WTC11 (cell line): ENCODE measurements around the gene CFAP298. TPM values are rescaled to one million over a fixed set of nuclear protein-coding genes. Genes with fewer than 3 reads are reported as not detected.
"Not testable (repeated sequence)": the region's sequence is repeated elsewhere in the genome, so short reads cannot be mapped to it uniquely, and the experiment has no call there.

Source experiments
- ATAC-seq: fragments of 200-7000 bp; cut with Tn5 transposase; 2 replicates; pipeline ENCODE4 v1.10.0; 2021; ENCODE audit warnings: mild to moderate bottlenecking, moderate library complexity
- CTCF ChIA-PET: fragments of 300-600 bp; sonication (Branson Sonifier 250); formaldehyde crosslinking; loops from one replicate; lab custom pipeline; 2021; ENCODE audit warnings: antibody characterized with exemption; lab: Charles Lee
- POLR2A ChIA-PET: fragments of 350-600 bp; sonication (Branson Sonifier 250); formaldehyde crosslinking; loops from one replicate; lab custom pipeline; 2021; ENCODE audit warnings: antibody characterized with exemption; lab: Charles Lee
- DNase-seq: peaks from one replicate; pipeline ENCODE4 v3.0.0; 2021; ENCODE audit warnings: low spot score
- H3K27ac Mint-ChIP-seq: 2 replicates; pipeline ENCODE4 v1.8.0; 2021; ENCODE audit warnings: mixed read lengths
- H3K27me3 Mint-ChIP-seq: 2 replicates; pipeline ENCODE4 v1.8.0; 2021; ENCODE audit warnings: low read depth, mild to moderate bottlenecking, moderate library complexity, mixed read lengths
- H3K36me3 Mint-ChIP-seq: 2 replicates; pipeline ENCODE4 v1.8.0; 2021; ENCODE audit warnings: mixed read lengths
- H3K4me1 Mint-ChIP-seq: 2 replicates; pipeline ENCODE4 v1.8.0; 2022; ENCODE audit warnings: mixed read lengths
- H3K4me3 Mint-ChIP-seq: 2 replicates; pipeline ENCODE4 v1.8.0; 2021; ENCODE audit warnings: mild to moderate bottlenecking, moderate library complexity, mixed read lengths
- H3K9me3 Mint-ChIP-seq: 2 replicates; pipeline ENCODE4 v1.8.0; 2021; ENCODE audit warnings: mixed read lengths
- ATF6 ChIP-seq: sonication (generic); formaldehyde crosslinking; IDR thresholded peaks from 2 replicates; pipeline ENCODE4 v1.8.1; 2023; ENCODE audit warnings: mild to moderate bottlenecking, missing genetic modification reagents
- CTCF ChIP-seq: fragments of 200-600 bp; IDR thresholded peaks from 2 replicates; pipeline ENCODE4 v1.8.0; 2022; ENCODE audit warnings: antibody characterized with exemption
- E2F1 ChIP-seq: sonication (generic); formaldehyde crosslinking; IDR thresholded peaks from 2 replicates; pipeline ENCODE4 v1.8.0; 2022; ENCODE audit warnings: mild to moderate bottlenecking, missing genetic modification reagents
- ERG ChIP-seq: fragments of 250-450 bp; sonication (Bioruptor Pico); IDR thresholded peaks from 2 replicates; pipeline ENCODE4 v1.8.0; 2021; ENCODE audit warnings: mild to moderate bottlenecking
- HMGXB4 ChIP-seq: sonication (generic); formaldehyde crosslinking; IDR thresholded peaks from 2 replicates; pipeline ENCODE4 v1.8.1; 2023; ENCODE audit warnings: mild to moderate bottlenecking, moderate library complexity, missing genetic modification reagents
- MLX ChIP-seq: sonication (generic); formaldehyde crosslinking; IDR thresholded peaks from 2 replicates; pipeline ENCODE4 v1.8.1; 2023; ENCODE audit warnings: mild to moderate bottlenecking, missing genetic modification reagents, moderate library complexity
- PREB ChIP-seq: sonication (generic); formaldehyde crosslinking; IDR thresholded peaks from 2 replicates; pipeline ENCODE4 v1.8.1; 2022; ENCODE audit warnings: mild to moderate bottlenecking, missing genetic modification reagents, moderate library complexity, borderline replicate concordance
- RORB ChIP-seq: fragments of 250-450 bp; sonication (Bioruptor Pico); IDR thresholded peaks from 2 replicates; pipeline ENCODE4 v1.9.0; 2021; ENCODE audit warnings: mild to moderate bottlenecking
- SOX15 ChIP-seq: fragments of 250-450 bp; sonication (Bioruptor Pico); IDR thresholded peaks from 2 replicates; pipeline ENCODE4 v1.9.0; 2021; ENCODE audit warnings: mild to moderate bottlenecking
- USF2 ChIP-seq: sonication (generic); formaldehyde crosslinking; IDR thresholded peaks from 2 replicates; pipeline ENCODE4 v1.8.1; 2023; ENCODE audit warnings: mild to moderate bottlenecking, missing genetic modification reagents, moderate library complexity
- ZBTB43 ChIP-seq: sonication (generic); formaldehyde crosslinking; IDR thresholded peaks from 2 replicates; pipeline ENCODE4 v1.8.1; 2023; ENCODE audit warnings: mild to moderate bottlenecking, missing genetic modification reagents
- ZNF532 ChIP-seq: fragments of 250-450 bp; sonication (Bioruptor Pico); IDR thresholded peaks from 2 replicates; pipeline ENCODE4 v1.9.0; 2021; ENCODE audit warnings: mild to moderate bottlenecking, borderline replicate concordance
- total RNA-seq: library from RNA; stranded (reverse); gene quantifications from 3 replicates; pipeline ENCODE4 v1.2.3, GENCODE V29; 2021

The CFAP298 gene
- total RNA-seq, 1 experiment from 2014 or later = 98.1 TPM

GRCh38 chr21:32641710-32642698 lies 29.8 kb upstream of the CFAP298 start (continued):
- TF ChIP-seq SOX15 (CRISPR knock-in tag) (no peak), ATF6 (CRISPR knock-in tag) (no peak)

GRCh38 chr21:32626621-32627196 lies 14.5 kb upstream of the CFAP298 start:
- no peak for ATAC-seq
- Mint-ChIP-seq H3K27me3 (peaks cover under 1% of the 10 kb centered on the region; the same call in 1 of the 2 replicates), H3K4me1 (no peaks in the 10 kb centered on the region), H3K36me3 (no peaks in the 10 kb centered on the region), H3K4me3 (no peak overlapping the region), H3K9me3 (peaks cover 10% of the 10 kb centered on the region), H3K27ac (no peak overlapping the region)
- no peak for DNase-seq
- ChIA-PET POLR2A (no interaction called here), CTCF (interaction anchor here (0.8 kb wide), 1 partner anchor 26 kb away, joined by 3 read pairs; no protein-coding TSS in a partner anchor)
- no peak for TF ChIP-seq PREB (CRISPR knock-in tag)
- no peak for TF ChIP-seq CTCF
- TF ChIP-seq HMGXB4 (CRISPR knock-in tag) = no peak
- TF ChIP-seq ZNF532 = no peak
- TF ChIP-seq MLX (CRISPR knock-in tag) = no peak
- TF ChIP-seq USF2 (CRISPR knock-in tag) = no peak
- TF ChIP-seq E2F1 (CRISPR knock-in tag) = no peak
- TF ChIP-seq RORB (CRISPR knock-in tag) = no peak
- no peak for TF ChIP-seq ZBTB43
- no peak for TF ChIP-seq ERG (CRISPR knock-in tag)

- ATAC-seq, POLR2A ChIA-PET, H3K36me3 Mint-ChIP-seq, H3K4me3 Mint-ChIP-seq, H3K9me3 Mint-ChIP-seq, H3K4me1 Mint-ChIP-seq, H3K27ac Mint-ChIP-seq, DNase-seq: not testable (repeated sequence)
- CTCF ChIA-PET = interaction anchor here (1.3 kb wide), 1 partner anchor 18 kb away, joined by 4 read pairs; no protein-coding TSS in a partner anchor
- peaks cover 21% of the 10 kb centered on the region for H3K27me3 Mint-ChIP-seq
Observed at GRCh38 chr21:32618218-32618617, 6.0 kb upstream of the CFAP298 start.
